ENCODE results near the gene AMIGO3. TPM values are rescaled to one million over a fixed set of nuclear protein-coding genes. Genes with fewer than 3 reads are reported as not detected.

The AMIGO3 gene
- total and polyA plus RNA-seq, 2 of the 8 experiments (the other 6 are each of a cell fraction or from before 2014, with no cell fraction given) = 1.6 to 8.8 TPM

DNA sequence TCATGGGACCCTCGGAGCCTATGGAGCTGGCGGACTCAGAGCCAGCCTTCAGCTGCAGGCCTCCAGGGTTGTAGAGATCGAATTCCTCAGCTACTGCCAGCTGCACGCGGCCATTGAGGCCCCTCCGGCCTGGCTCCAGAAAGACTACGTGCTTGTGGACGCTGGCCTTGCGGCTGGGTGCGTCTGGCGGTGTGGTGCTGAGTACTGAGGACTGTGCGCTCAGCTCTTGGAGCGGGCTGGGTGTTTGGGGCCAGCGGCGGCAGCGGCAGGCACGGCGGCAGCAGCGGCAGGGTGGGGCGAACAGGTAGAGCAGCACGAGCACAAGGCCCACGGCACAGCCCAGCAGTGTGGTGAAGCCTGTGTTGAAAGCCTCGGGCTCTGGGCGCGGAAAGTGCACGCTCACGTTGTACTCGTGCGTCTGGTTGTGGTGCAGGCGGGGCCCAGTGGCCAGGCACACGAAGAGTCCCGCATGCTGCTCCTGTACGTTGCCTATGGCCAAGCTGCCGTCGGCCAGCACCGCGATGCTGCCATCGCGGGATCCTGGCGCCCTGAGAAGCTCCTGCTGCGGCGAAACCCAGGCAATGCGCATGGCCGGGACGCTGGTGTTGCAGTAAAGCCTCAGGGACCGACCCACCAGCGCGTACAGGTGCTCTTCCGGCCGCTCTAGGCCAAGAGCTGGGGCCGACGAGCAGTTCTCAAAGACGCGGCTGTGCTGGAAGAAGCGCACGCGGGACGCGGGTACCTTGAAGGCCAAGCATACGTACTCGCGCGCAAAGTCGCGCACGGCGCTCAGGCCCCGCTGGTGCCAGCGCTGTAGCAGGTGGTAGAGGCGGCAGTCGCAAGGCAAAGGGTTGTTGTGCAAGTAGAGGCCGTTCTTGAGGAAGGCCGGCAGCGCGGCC lies 1.3 kb downstream of the AMIGO3 start:
- Histone ChIP-seq H3K79me1 (ENCODE audit: low read depth, low read length) (peaks cover 5% of the 10 kb centered on the region; the same call in 1 of the 2 replicates), H3K56ac (replicated peaks; ENCODE audit: insufficient read length, low read depth, low read length) (peak overlapping the region; percentile 60), H3K23me2 (ENCODE audit: low read depth, low read length) (peaks cover 12% of the 10 kb centered on the region; the same call in 1 of the 2 replicates), H2BK120ac (replicated peaks; ENCODE audit: low read depth, low read length) (no peak overlapping the region), H4K5ac (ENCODE audit: insufficient read length, low read depth, low read length) (peak overlapping the region; percentile 23), H2BK5ac (ENCODE audit: low read depth, low read length) (peak overlapping the region; percentile 84; the same call in 1 of the 2 replicates), H3K9ac (replicated peaks in 1 of 4; ENCODE audit: extremely low read depth in 1 of 4, low read depth in 3 of 4, low read length in 3 of 4) (peak overlapping the region in 2 of 4 experiments; percentile 61 to 62; a peak in 3 of 7 replicates), H2BK12ac (ENCODE audit: low read depth, low read length) (peak overlapping the region; percentile 50; the same call in 1 of the 2 replicates), H3K14ac (ENCODE audit: insufficient read length) (no peak overlapping the region), H2BK15ac (ENCODE audit: low read length) (no peak overlapping the region), H4K8ac (ENCODE audit: extremely low read depth, insufficient read depth, low read length) (peak overlapping the region; percentile 73), H3K36me3 (ENCODE audit: control insufficient read depth in 2 of 4, insufficient read depth in 4 of 4, low read length in 3 of 4) (peaks cover 6 to 13% (median 8%) of the 10 kb centered on the region in 4 experiments; a peak in 4 of 8 replicates), H3K23ac (ENCODE audit: insufficient read length) (no peak overlapping the region), H4K20me1 (replicated peaks in 1 of 2; ENCODE audit: control insufficient read depth in 1 of 2, insufficient read depth in 2 of 2, low read length in 2 of 2) (peaks cover 7 to 23% of the 10 kb centered on the region in 2 experiments), H3K79me2 (ENCODE audit: control insufficient read depth in 1 of 2, insufficient read depth in 2 of 2, low read length in 2 of 2) (peaks cover 0 to 5% of the 10 kb centered on the region in 2 experiments; a peak in 1 of 4 replicates), H3K4me3 (ENCODE audit: extremely low read depth in 1 of 4, insufficient read depth in 2 of 4, low read depth in 3 of 4, low read length in 4 of 4) (peak overlapping the region; percentile 45 to 62 (median 56)), H2BK20ac (ENCODE audit: low read length) (no peak overlapping the region; the same call in 1 of the 2 replicates), H3K27ac (ENCODE audit: low read depth, low read length) (no peak overlapping the region), H3K4me2 (ENCODE audit: insufficient read depth in 1 of 2, low read depth in 2 of 2, low read length in 2 of 2) (peak overlapping the region; percentile 63 to 97), H3K27me3 (replicated peaks in 1 of 4; ENCODE audit: control insufficient read depth in 3 of 4, extremely low read depth in 1 of 4, insufficient read depth in 3 of 4, low read length in 3 of 4) (no peaks in the 10 kb centered on the region), H3K4me1 (replicated peaks in 1 of 4; ENCODE audit: control insufficient read depth in 3 of 4, insufficient read depth in 4 of 4, low read length in 3 of 4) (peaks cover 0 to 20% (median 11%) of the 10 kb centered on the region in 4 experiments; a peak in 6 of 7 replicates), H3K4ac (replicated peaks; ENCODE audit: insufficient read length, low read depth, low read length) (peak overlapping the region; percentile 32), H2AFZ (ENCODE audit: low read length) (no peak overlapping the region), H3K18ac (ENCODE audit: extremely low read depth, low read length) (peak overlapping the region; percentile 51; the same call in 1 of the 2 replicates), H2AK5ac (ENCODE audit: low read depth, low read length) (peak overlapping the region; percentile 3; the same call in 1 of the 2 replicates), H4K91ac (replicated peaks; ENCODE audit: insufficient read length, low read length) (peak overlapping the region; percentile 90), H3K9me3 (ENCODE audit: insufficient read depth in 2 of 2, low read depth in 1 of 2, low read length in 1 of 2) (no peaks in the 10 kb centered on the region)
- ChIA-PET POLR2A (ENCODE audit: partially characterized antibody) (interaction anchor here (0.6 to 7.3 kb wide), 19 partner anchors 6 to 177 kb away, joined by 3 to 57 read pairs (median 5); partner anchors contain the start of genes MST1 and RNF123), CTCF (ENCODE audit: partially characterized antibody) (interaction anchor here (0.6 to 7.8 kb wide), 14 partner anchors 10 to 190 kb away, joined by 3 to 127 read pairs (median 4); partner anchors contain the start of gene MST1R)
- WGBS, 2 experiments (ENCODE audit: extremely low coverage in 1 of 2, insufficient coverage in 1 of 2, insufficient read length in 1 of 2, insufficient replicate concordance in 2 of 2, low coverage in 1 of 2, low lambda C conversion rate in 2 of 2, missing lambda C conversion rate in 1 of 2) = 77% methylated on average over 71 of the region's 75 CpGs; no CpG with 5 or more reads in 1 of the 2 experiments
- TF ChIP-seq BCL11A (IDR thresholded peaks at IDR 0.05; ENCODE audit: low read depth in 2 of 2, low read length in 2 of 2) (no peak), GABPA (IDR thresholded peaks at IDR 0.05; ENCODE audit: borderline replicate concordance, insufficient read depth, low read length) (0 out of 2 replicates have a peak, but pooled peaks have one; percentile 4), PHF8 (conservative IDR thresholded peaks at IDR 0.05; ENCODE audit: low read depth, low read length) (0 out of 2 replicates have a peak, but pooled peaks have one; percentile 1)
- DNase-seq (ENCODE audit: low read depth in 1 of 2, low spot score in 2 of 2) = peak in 1 of 2 experiments; percentile 38
- FAIRE-seq = no peak
